Measurements from ENCODE around the gene TTYH3. TPM values are rescaled to one million over a fixed set of nuclear protein-coding genes. Genes with fewer than 3 reads are reported as not detected.

Gene TTYH3
- total and polyA plus RNA-seq, 2 of the 8 experiments (the other 6 are each of a cell fraction or from before 2014, with no cell fraction given): 66.2 to 169 TPM

DNA sequence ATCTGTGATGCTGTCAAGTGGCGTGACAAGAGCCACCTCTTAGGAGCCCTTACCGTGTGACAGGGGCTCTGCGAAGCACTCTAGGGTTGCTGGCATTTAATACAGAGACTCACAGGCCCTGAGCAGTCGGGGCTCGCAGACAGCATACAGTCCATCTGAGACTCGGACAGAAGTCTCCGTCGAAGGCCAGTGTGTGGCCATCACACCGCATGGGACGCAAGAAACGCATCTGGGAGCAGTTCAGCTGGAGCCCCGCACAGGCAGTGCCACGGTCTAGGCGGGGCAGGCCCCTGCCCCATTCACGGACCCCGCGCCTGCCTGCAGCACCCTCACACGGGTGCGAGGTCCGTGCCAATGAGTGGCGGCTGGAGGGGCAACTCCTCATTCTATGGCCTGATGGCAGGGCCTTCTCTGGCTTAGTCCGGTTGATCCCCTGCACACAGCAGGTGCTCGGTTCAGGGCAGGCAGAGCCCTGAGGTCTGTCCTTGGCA is 39.4 kb upstream of the TTYH3 start:
- 94% methylated on average over 23 of the region's 23 CpGs; no CpG with 5 or more reads in 1 of the 2 experiments for WGBS, 2 experiments (ENCODE audit: extremely low coverage in 1 of 2, insufficient coverage in 1 of 2, insufficient read length in 1 of 2, insufficient replicate concordance in 2 of 2, low coverage in 1 of 2, low lambda C conversion rate in 2 of 2, missing lambda C conversion rate in 1 of 2)
- no peak for TF ChIP-seq POU5F1 (IDR thresholded peaks at IDR 0.05; ENCODE audit: low read depth, low read length)
- TF ChIP-seq EGR1 (IDR thresholded peaks at IDR 0.05; ENCODE audit: borderline replicate concordance, low read depth, low read length): no peak
- no peak for TF ChIP-seq FOSL1 (IDR thresholded peaks at IDR 0.05; ENCODE audit: insufficient read depth, low read depth, low read length)
- TF ChIP-seq MAFK (IDR thresholded peaks at IDR 0.05; ENCODE audit: low read depth, low read length): no peak
- TF ChIP-seq GTF2F1 (IDR thresholded peaks at IDR 0.05; ENCODE audit: borderline replicate concordance, low read depth, low read length): no peak
- no peak for TF ChIP-seq RBBP5 (IDR thresholded peaks at IDR 0.05; ENCODE audit: borderline replicate concordance, low read depth, low read length)
- TF ChIP-seq RAD21 (IDR thresholded peaks at IDR 0.05 in 1 of 2, conservative IDR thresholded peaks at IDR 0.05 in 1 of 2; ENCODE audit: low read depth in 2 of 2, low read length in 2 of 2): no peak
- no peak for TF ChIP-seq KDM4A (IDR thresholded peaks at IDR 0.05; ENCODE audit: low read depth, low read length, severe bottlenecking)
- no peak for TF ChIP-seq CBX5 (IDR thresholded peaks at IDR 0.05; ENCODE audit: low read depth, low read length)
- TF ChIP-seq NANOG (IDR thresholded peaks at IDR 0.05; ENCODE audit: insufficient read depth, low read depth, low read length, poor library complexity, severe bottlenecking): no peak
- no peak for TF ChIP-seq CHD2 (IDR thresholded peaks at IDR 0.05; ENCODE audit: low read length)

More for the DNA sequence above, 39.4 kb upstream of the TTYH3 start:
- Histone ChIP-seq H3K9me3 (ENCODE audit: insufficient read depth in 2 of 2, low read depth in 1 of 2, low read length in 1 of 2) (no peaks in the 10 kb centered on the region), H3K27ac (ENCODE audit: low read depth, low read length) (no peak overlapping the region), H3K56ac (replicated peaks; ENCODE audit: insufficient read length, low read depth, low read length) (no peak overlapping the region), H3K79me1 (ENCODE audit: low read depth, low read length) (no peaks in the 10 kb centered on the region), H3K4me3 (ENCODE audit: extremely low read depth in 1 of 4, insufficient read depth in 2 of 4, low read depth in 3 of 4, low read length in 4 of 4) (no peak overlapping the region), H3K79me2 (ENCODE audit: control insufficient read depth in 1 of 2, insufficient read depth in 2 of 2, low read length in 2 of 2) (no peaks in the 10 kb centered on the region), H3K4me1 (replicated peaks in 1 of 4; ENCODE audit: control insufficient read depth in 3 of 4, insufficient read depth in 4 of 4, low read length in 3 of 4) (no peaks in the 10 kb centered on the region), H3K23ac (ENCODE audit: insufficient read length) (no peak overlapping the region), H3K36me3 (ENCODE audit: control insufficient read depth in 2 of 4, insufficient read depth in 4 of 4, low read length in 3 of 4) (no peaks in the 10 kb centered on the region), H2AFZ (ENCODE audit: low read length) (no peak overlapping the region), H3K9ac (replicated peaks in 1 of 4; ENCODE audit: extremely low read depth in 1 of 4, low read depth in 3 of 4, low read length in 3 of 4) (no peak overlapping the region), H3K27me3 (replicated peaks in 1 of 4; ENCODE audit: control insufficient read depth in 3 of 4, extremely low read depth in 1 of 4, insufficient read depth in 3 of 4, low read length in 3 of 4) (no peaks in the 10 kb centered on the region), H3K23me2 (ENCODE audit: low read depth, low read length) (no peaks in the 10 kb centered on the region), H2BK12ac (ENCODE audit: low read depth, low read length) (no peak overlapping the region), H3K18ac (ENCODE audit: extremely low read depth, low read length) (no peak overlapping the region), H4K5ac (ENCODE audit: insufficient read length, low read depth, low read length) (no peak overlapping the region), H2BK20ac (ENCODE audit: low read length) (no peak overlapping the region), H4K20me1 (replicated peaks in 1 of 2; ENCODE audit: control insufficient read depth in 1 of 2, insufficient read depth in 2 of 2, low read length in 2 of 2) (no peaks in the 10 kb centered on the region), H2BK5ac (ENCODE audit: low read depth, low read length) (no peak overlapping the region), H3K4me2 (ENCODE audit: insufficient read depth in 1 of 2, low read depth in 2 of 2, low read length in 2 of 2) (no peak overlapping the region), H4K8ac (ENCODE audit: extremely low read depth, insufficient read depth, low read length) (no peak overlapping the region), H2BK15ac (ENCODE audit: low read length) (no peak overlapping the region), H4K91ac (replicated peaks; ENCODE audit: insufficient read length, low read length) (no peak overlapping the region), H3K4ac (replicated peaks; ENCODE audit: insufficient read length, low read depth, low read length) (no peak overlapping the region), H2AK5ac (ENCODE audit: low read depth, low read length) (no peak overlapping the region), H2BK120ac (replicated peaks; ENCODE audit: low read depth, low read length) (no peak overlapping the region), H3K14ac (ENCODE audit: insufficient read length) (no peak overlapping the region)
- ChIA-PET CTCF (ENCODE audit: partially characterized antibody) (interaction anchor here (0.6 to 3.5 kb wide), 6 partner anchors 10 to 155 kb away, joined by 3 to 30 read pairs (median 4); no protein-coding TSS in a partner anchor), POLR2A (ENCODE audit: partially characterized antibody) (no interaction called here)
- FAIRE-seq (no peak), DNase-seq (ENCODE audit: low read depth in 1 of 2, low spot score in 2 of 2) (no peak)

Measured in H1 (cell line).